ENCODE results near the gene NOL9.

The NOL9 gene

GRCh38 chr1:6588893-6589520, 34.7 kb upstream of the NOL9 start:
- DNase-seq = no peak

GRCh38 chr1:6588128-6588892, 34.0 kb upstream of the NOL9 start:
- no peak for DNase-seq

- no peak for DNase-seq
Measured at GRCh38 chr1:6587261-6588005, 33.1 kb upstream of the NOL9 start.

GRCh38 chr1:6586404-6586816, 32.1 kb upstream of the NOL9 start:
- no peak for DNase-seq

- DNase-seq = no peak
Measured at GRCh38 chr1:6585841-6586240, 31.5 kb upstream of the NOL9 start.

- no peak for DNase-seq
Measured at GRCh38 chr1:6585081-6585722, 30.9 kb upstream of the NOL9 start.

- no peak for DNase-seq
Measured at GRCh38 chr1:6584126-6585080, 30.1 kb upstream of the NOL9 start.

GRCh38 chr1:6582370-6582769, 28.1 kb upstream of the NOL9 start:
- DNase-seq = no peak

- DNase-seq = no peak
Measured at GRCh38 chr1:6581561-6582305, 27.4 kb upstream of the NOL9 start.

GRCh38 chr1:6580593-6581409, 26.5 kb upstream of the NOL9 start:
- no peak for DNase-seq

GRCh38 chr1:6580119-6580592, 25.8 kb upstream of the NOL9 start:
- peak; percentile 13 for DNase-seq

GRCh38 chr1:6579374-6580118, 25.2 kb upstream of the NOL9 start, which contains the start of gene ZBTB48:
ZBTB48 (plus strand) TSS chr1:6579994; CDS start chr1:6580610, 616 bp downstream.
- DNase-seq = peak; percentile 93

GRCh38 chr1:6578624-6579373, 24.5 kb upstream of the NOL9 start:
- DNase-seq = no peak

GRCh38 chr1:6577831-6578525, 23.7 kb upstream of the NOL9 start:
- no peak for DNase-seq

GRCh38 chr1:6574818-6575217, 20.5 kb upstream of the NOL9 start:
- DNase-seq = no peak

- DNase-seq = no peak
Measured at GRCh38 chr1:6574025-6574620, 19.8 kb upstream of the NOL9 start.

- DNase-seq = no peak
Measured at GRCh38 chr1:6572653-6573383, 18.5 kb upstream of the NOL9 start.
